ENCODE data around the gene PLA2G7.
"Not testable (repeated sequence)": the region's sequence is repeated elsewhere in the genome, so short reads cannot be mapped to it uniquely, and the experiment has no call there.

Gene PLA2G7

DNA sequence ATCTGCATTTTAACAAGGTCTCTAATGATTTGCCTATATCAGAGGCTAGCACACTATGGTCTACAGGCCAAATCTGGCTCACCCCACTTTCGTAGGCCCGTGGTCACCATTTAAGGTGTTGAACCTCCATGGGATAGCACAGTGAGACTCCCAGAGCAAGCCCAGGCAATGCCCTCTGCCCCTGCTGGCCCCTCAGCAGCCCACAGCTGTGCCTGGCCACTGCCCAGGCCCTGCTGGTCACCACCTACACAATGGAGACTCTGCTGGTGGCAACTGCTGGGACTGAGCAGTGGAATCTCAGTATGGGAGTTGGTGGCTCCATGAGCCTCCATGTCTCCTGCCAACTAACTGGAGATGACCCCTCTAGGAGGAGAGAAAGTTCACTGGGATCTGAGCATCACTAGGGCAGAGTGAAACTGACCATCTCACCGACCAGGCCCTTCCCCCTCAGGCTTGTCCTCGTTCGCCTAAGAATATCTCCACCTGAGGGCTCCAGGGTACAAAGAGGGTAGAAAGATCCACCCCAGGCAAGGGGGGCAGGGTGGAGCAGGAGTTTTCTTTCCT is 13.8 kb upstream of the PLA2G7 start:
- no peak for DNase-seq (ENCODE audit: low read depth in 2 of 2)

DNA sequence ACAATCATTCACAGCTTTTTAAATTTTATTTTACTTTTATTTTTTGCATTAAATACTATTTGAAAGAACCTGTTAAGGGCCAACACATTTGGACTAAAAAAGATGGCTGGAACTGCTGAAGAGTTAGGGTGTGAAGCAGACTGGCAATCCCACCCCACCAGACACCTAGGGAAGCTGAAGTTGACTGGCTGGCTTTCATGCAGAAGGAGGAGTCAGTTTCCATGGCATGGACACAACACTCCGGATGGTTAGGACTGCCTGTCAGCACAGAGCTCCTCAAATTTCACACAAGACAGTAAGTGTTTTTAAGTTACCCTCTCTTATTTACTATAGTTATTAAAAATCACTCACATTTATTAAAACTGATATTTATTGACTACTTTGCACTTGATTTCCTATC is 11.5 kb upstream of the PLA2G7 start, which contains the start of gene ANKRD66:
Gene ANKRD66 (plus strand): TSS at position 238 of the 400 bp plus-strand sequence. CDS start 5,016 bp downstream, outside the sequence.
- DNase-seq (ENCODE audit: low read depth in 2 of 2): no peak

DNA sequence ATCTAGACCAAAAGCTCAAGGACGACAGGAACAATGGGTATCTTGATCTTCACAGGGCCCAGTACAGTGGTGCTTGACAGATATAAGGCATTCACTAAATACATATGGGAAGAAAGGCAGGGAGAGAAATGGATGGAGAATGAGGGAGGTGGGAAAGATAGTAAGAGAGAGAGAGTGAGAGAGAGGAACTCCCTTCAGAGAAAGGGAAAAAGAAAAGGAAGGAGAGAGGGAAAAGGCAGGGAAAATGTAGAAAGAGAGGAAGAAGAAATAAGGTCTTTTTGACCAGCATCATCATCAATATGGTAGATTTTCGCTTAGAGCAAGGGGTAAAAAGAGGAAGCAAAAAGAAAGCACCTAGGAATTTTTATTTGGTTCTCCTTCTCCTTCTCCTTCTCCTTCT is 10.8 kb upstream of the PLA2G7 start:
- no peak for DNase-seq (ENCODE audit: low read depth in 2 of 2)

DNA sequence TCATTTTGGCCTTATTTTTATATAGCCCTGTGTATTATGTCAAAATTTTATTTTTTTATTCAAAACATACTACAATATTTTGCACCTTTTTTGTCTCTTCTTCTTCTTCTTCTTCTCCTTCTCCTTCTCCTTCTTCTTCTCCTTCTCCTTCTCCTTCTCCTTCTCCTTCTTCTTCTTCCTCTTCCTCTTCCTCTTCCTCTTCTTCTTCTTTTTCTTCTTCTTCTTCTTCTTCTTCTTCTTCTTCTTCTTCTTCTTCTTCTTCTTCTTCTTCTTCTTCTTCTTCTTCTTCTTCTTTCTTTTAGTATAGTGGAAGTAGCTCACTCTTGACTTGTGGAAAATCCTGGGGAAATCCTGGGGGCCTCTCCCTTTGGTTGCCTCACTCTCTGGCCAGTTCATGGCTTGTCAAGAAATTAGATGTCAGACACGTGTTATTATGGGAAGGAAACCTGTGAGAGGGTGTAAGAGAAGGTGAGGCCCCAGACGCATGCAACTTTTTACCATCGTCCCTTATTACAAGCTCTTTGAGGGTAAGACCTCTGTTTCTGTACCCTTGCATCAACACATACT is 9.1 kb upstream of the PLA2G7 start:
- DNase-seq (ENCODE audit: low read depth in 2 of 2): not testable (repeated sequence)

DNA sequence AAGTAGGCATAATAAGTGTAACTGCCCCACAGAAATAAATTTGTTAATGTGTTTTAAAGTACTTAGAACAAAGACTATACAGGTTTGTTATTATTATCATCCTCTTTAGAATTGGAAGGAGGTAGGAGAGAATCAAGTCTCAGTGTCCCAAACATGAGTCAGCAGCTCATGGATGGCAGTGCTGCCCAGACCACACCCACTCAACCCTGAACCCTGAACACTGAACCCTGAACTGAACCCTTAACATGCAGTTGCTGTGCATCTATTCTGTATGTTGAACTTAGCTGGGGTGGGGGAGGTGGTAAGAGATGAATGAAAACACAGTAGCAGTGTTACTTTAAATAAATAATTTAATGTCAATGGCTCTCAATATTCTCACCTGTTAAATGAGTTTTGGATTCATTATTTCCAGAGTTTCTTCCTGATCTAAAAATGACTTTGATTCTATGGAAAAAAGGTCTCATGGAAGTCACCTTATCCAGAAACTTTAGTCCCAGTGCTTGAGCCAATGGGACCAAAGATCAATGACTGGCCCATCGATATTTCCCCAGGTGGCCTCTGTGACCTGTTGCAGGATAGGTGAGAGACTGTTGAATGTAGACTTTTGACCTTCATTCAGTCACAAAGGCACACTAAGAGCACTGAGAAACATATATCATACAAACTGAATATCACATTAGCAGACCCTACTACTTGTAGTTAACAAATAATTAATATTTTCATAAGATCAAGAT is 8.4 kb upstream of the PLA2G7 start:
- no peak for DNase-seq (ENCODE audit: low read depth in 2 of 2)

DNA sequence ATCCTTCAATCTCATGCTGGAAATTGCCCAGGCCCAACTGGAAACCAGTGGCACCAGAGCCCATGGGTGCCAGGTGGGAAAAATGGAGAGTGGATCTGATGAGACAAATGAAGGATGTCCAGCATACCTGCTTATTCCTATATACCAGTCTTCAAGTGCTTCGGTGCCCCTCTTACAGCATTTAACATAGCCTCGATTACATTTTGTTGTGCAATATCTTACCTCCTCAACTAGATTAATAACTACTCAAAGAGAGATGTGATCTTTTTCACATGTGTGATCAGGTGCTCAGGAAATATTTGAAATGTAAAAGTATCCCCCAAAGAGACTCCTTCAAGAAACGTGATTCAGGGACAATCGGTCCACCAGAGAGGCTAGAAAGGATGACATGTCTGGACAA is 6.7 kb upstream of the PLA2G7 start:
- DNase-seq (ENCODE audit: low read depth in 2 of 2): no peak

DNA sequence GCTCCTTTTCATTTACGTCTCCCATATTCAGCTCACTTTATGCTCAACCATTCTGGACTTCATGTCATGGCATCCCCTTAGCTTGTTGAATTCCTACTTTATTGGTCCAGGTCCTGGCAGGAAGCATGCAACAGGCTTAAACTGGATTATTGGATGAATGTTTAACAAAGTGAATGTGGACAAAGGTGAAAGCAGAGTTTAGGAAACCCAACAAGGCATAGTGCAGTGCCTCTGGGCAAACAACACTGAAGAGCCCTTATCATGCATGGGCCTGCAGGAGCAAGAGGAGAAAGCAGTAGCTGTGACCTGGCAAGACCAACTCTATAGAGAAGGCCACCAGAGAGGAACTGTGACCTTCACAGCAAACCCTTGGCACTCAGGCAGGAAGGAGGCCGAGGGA is 6.3 kb upstream of the PLA2G7 start:
- no peak for DNase-seq (ENCODE audit: low read depth in 2 of 2)

DNA sequence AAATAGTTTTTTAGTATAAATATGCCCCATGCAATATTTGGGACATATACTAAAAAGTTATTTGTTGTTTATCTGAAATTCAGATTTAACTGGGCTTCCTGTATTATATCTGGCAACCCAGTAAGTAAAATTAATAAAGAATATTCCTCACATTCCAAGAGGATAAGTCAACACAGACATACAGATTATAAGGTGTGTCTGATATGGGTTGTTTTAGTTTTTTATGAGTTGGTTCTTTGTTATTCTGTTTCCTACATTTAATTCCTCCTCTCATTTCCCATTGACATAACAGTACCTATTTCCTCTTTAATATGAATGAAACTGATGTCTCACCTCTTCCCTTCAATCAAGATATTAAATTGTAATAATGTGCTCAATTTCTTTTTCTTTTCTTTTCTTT is 1.7 kb upstream of the PLA2G7 start:
- no peak for DNase-seq (ENCODE audit: low read depth in 2 of 2)

DNA sequence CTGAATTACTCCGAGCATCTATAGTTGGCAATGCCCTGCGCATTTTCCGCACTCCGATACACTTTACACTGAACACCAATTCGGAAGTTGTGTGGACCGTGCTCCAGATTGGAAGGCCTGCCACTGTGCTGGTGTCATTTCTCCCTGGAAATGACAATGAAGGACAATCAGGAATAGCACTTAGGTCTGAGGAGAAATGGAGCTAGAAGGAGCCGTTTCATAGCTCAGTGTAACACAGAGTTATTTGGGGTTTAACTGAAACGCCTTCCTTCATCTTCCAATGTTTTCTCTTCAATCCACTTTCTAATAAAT is 501 bp upstream of the PLA2G7 start:
- no peak for DNase-seq (ENCODE audit: low read depth in 2 of 2)

DNA sequence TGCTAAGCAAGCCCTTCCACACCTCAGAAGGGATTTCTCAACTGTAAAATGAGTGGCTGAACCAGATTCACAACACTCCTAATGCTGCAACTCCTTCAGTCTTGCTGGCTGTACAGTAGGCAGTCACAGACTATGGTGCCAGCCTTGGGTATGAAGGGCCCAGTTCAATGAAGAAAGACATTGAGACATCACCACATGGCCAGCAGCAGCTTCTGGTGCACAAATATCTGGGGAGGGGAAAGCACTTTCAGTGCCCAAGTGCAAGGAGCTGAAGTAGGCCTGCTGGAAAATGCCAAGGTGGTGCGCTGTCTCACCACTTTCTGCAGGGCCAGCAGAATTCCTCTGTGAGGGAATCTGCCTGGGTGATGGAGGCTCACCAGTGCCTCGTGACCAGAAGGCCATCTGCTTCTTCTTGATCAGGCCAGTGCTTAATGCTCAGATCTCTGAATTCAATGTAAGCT is 1.8 kb downstream of the PLA2G7 start:
- no peak for DNase-seq (ENCODE audit: low read depth in 2 of 2)

DNA sequence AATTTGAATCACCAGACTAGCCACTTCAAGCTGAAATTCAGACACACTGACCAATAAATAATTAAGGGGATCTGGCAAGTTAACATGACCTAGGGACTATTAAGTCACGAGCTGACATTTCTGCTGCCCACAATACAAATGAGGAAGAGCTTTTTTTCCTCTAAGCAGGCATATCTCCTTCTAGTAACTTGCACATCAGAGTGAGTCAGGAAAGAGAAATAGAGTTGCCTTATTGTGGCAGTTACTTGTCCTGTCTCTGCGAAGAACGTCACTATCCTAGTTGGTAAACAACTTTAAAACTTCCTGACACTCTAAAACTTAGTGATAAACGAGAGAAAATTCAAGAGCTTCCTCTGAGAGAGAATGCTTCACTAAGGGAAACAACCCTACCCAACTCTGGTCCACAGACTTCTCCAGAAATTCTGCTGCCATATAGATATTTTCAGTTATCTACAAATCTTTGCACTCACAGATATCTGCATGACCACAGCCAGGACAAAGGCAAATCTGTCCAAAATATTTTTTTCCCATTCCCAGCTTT is 4.2 kb downstream of the PLA2G7 start:
- no peak for DNase-seq (ENCODE audit: low read depth in 2 of 2)

DNA sequence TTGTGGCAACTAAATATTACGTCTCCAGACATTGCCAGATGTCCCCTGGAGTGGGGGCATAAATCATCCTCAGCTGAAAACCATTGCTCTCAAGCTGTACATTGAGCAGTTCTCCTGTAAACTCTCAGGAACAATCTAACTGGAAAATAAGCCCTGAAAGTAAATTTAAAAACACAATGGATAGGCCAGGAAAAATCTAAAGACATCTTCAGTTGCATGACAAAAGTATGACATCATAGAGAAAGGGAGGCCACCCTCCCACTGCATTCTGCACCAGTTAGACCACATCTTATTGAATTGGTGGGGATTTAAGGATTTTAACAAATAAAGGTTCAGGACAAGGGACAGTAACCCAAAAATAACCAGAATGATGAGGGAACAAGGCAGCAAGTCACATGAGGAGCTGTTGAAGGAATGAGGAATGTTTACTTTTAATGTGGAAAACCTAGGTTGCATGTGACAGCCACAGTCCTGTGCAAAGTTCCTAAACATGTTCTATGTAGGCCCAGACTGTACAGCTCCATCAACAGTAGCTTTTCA is 5.3 kb downstream of the PLA2G7 start:
- no peak for DNase-seq (ENCODE audit: low read depth in 2 of 2)

DNA sequence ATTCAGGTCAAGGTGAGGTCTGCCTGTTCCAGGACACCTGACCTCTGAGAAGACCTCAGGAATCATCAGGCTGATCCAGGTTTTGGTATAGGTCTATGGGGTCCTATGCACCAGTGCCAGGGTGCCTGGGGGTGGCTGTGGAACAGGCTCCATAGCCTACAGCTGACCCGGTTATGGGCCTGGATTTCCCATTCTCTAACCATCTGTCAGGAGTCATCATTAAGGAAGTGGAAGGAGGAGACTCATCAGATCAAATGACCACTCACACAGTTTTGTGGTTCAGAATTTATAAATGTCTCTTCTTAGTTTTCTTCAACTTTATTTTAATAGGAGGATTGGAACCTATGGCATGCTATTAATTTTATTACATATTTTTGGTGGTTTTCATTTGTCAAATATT is 14.8 kb downstream of the PLA2G7 start:
- no peak for DNase-seq (ENCODE audit: low read depth in 2 of 2)

DNA sequence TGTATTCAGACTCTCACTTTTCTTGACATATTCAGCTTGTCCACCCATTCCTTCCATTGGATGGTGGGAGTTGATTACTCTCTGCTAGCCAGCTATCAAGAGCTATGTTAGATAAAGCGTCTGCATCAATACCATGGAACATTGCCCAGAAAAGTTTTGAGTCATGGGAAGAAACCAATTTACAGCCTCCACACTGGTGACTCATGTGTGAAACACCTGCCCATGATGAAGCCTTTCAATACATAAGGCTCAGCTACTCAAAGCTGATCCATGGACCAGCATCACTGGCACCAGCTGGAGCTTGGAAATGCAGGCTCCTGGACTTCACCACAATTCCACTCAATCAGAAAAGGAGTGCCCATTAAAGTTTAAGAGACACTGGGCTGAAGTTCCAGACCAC is 16.1 kb downstream of the PLA2G7 start:
- DNase-seq (ENCODE audit: low read depth in 2 of 2): no peak

DNA sequence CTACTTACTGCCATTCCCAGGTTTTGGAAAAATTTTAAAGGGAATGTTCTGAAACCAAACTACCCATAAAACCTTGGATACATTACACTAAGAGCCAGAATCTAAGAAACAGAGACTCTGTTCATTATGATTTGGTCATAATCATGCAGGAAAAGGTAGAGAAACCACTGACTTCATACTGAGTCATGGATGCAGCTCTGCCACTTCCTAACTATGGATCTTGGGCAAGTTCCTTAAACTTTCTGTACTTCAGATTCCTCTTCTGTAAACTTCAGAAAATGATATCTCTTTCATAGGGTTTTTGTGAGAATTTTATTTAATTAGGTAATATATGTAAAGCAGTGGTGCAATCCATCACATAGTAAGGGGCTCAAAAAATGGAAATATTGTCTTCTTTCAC is 20.0 kb downstream of the PLA2G7 start:
- no peak for DNase-seq (ENCODE audit: low read depth in 2 of 2)

DNA sequence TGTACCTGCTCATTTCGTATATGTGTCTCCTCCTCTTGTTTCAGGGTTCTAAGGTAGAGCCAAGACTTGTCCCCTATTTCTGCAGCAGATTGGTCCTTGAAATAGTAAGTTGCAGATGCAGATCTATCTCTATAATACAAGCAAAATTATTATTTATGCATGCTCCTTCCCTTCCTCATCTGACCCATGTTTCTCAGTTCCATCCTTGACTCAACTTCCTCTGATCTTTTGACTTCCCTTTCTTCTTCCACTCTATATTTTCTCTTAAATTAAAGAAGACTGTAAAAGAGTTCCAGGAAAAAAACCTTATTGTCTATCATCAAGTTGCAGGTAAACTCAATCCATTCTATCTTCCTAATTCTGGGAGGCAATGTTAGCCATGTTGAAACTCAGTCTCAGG is 23.7 kb downstream of the PLA2G7 start:
- DNase-seq (ENCODE audit: low read depth in 2 of 2): no peak

DNA sequence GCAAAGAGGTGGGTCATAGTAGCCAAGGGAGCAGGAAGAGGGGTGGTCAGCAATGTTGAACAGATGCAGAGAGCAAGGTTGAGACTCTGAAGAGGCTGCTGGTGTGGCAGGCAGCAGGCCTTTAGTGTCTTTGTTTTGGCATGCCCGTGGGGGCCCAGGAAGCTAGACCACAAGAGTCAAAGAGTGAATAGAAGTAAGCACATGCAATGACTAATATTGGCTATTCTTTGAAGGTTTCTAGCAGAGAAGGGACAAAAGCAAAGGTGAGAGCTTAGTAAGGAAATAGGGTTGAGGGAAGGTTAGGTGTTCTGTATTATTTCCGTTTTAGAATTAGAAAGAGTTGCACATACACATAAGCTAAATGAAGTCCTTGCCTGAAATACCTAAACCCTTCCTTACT is 28.7 kb downstream of the PLA2G7 start:
- DNase-seq (ENCODE audit: low read depth in 2 of 2): no peak

DNA sequence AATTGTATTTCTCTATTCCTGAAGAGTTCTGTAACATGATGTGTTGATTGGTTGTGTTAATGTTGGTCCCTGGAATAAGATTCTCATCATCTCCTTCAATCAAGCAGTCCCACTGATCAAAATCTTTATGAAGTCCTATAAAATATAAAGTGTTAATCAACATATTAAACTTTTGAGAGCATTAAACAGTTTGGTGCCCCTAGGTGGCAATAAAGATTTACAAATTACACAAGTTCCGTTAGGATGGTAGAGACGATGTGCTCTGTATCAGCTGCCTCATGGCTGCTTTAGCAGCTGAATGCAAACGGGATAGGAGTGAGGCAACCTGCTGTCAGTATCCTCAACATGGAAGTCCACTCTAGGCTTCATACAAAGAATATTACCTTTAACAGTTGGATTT is 30.6 kb downstream of the PLA2G7 start:
- DNase-seq (ENCODE audit: low read depth in 2 of 2): no peak

DNA sequence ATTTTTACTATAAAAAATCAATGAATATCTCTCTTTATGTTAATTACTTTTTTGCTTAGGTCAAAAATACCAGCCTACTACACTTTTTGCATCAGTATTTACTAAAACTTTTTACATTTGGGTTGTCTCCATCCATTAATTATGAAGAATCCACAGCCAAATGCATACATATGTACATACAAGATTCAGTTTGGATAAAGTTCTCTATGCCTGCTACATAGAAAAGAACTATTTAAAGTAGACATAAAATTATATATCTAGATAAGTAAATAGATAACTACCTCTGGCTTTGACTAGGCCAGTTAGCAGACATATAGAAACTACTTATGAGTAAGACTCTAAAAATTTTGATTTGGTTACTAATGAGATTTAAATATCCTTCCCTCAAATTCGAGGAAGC is 35.2 kb downstream of the PLA2G7 start:
- DNase-seq (ENCODE audit: low read depth in 2 of 2): no peak

DNA sequence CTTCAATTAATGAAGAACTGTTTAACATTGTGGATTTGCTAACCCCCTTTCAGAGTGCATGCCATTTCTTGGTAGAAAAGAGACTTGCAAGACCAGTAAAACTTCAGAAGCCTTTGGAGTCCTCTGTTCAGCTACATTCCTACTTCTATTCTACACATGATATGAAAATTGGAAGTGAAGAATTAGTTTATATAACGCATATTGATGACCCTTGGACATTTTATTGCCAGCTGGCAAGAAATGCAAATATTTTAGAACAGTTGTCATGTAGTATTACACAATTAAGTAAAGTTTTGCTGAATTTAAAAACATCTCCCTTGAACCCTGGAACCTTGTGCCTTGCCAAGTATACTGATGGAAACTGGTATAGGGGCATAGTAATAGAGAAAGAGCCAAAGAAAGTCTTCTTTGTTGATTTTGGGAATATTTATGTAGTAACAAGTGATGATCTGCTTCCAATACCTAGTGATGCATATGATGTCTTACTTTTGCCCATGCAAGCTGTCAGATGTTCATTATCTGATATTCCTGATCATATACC is 44.2 kb downstream of the PLA2G7 start:
- no peak for DNase-seq (ENCODE audit: low read depth in 2 of 2)

DNA sequence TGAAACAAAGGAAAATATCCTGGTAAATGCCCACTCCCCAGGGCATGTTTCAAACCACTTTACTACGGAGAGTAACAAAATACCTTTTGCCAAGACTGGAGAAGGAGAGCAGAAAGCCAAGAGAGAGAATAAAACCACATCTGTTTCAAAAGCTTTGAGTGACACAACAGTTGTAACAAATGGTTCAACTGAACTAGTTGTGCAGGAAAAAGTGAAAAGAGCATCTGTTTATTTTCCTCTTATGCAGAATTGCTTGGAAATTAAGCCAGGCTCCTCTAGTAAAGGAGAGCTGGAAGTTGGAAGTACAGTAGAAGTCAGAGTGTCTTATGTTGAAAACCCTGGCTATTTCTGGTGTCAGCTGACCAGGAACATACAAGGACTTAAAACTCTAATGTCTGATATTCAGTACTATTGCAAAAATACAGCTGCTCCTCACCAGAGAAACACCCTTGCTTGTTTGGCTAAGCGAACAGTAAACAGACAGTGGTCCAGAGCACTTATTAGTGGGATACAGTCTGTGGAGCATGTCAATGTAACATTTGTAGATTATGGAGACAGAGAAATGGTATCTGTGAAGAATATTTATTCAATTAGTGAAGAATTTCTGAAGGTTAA is 44.9 kb downstream of the PLA2G7 start:
- no peak for DNase-seq (ENCODE audit: low read depth in 2 of 2)

DNA sequence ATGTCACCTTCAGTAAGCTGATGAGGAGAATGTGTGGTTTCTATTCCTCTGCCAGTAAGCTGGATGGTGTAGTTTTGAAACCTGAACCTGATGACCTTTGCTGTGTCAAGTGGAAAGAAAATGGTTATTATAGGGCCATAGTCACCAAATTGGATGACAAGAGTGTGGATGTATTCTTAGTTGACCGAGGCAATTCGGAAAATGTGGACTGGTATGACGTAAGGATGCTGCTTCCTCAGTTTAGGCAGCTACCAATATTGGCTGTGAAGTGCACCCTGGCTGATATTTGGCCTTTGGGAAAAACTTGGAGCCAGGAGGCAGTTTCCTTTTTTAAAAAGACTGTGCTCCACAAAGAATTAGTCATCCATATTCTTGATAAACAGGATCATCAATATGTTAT is 45.5 kb downstream of the PLA2G7 start:
- no peak for DNase-seq (ENCODE audit: low read depth in 2 of 2)
